ENCODE data around the gene PTPN5. TPM values are rescaled to one million over a fixed set of nuclear protein-coding genes. Genes with fewer than 3 reads are reported as not detected.

The PTPN5 gene
- total RNA-seq, 1 experiment from 2014 or later: 1.4 TPM

DNA sequence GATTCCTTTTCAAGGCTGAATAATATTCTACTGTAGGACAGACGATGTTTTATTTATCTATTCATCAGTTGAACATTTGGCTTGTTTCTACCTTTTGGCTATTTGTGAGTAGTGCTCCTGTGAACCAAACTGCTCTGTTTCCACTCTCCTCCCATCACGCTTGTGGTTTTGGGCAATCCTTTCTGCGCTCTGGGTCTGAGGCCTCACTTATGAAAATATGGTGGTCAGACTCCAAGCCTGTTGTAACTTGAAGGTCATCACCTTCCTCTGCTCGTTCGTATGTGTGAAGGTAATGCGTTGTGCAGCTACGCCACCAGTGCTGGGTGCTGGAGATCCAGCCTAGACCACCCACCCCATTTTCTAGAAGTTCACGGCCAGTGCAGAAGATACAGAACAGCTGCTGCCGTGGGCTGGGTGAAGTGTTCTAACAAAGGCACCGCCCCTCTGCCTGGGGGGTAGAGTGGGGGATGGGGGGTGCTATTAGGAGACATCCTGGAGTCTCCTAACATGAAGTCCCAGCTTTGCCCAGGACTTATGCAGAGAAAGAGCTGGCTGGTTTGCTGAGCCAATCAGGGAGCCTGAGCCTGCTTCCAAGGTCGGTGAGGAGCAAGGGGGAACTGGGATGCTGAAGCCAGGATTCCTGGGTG, 21.0 kb downstream of the PTPN5 start:
- H2AFZ ChIP-seq (ENCODE audit: low read length): no peak overlapping the region
- no CpG with 5 or more reads among the region's 11 CpGs for WGBS (ENCODE audit: extremely low coverage, insufficient read length, low lambda C conversion rate)
- H2AK5ac ChIP-seq (ENCODE audit: insufficient read length, low read length): no peak overlapping the region
- H3K4me1 ChIP-seq (ENCODE audit: insufficient read depth, low read length): 0 out of 2 replicates have a peak, but pooled peaks cover 2% of the 10 kb centered on the region
- no peak overlapping the region for H3K23ac ChIP-seq (ENCODE audit: insufficient read length, low read depth, low read length)
- H4K91ac ChIP-seq (ENCODE audit: insufficient read length, low read depth, low read length): no peak overlapping the region
- no peak overlapping the region for H2BK15ac ChIP-seq (ENCODE audit: low read depth, low read length)
- no peak overlapping the region for H2BK12ac ChIP-seq (ENCODE audit: insufficient read length, low read depth, low read length)
- no peak overlapping the region for H2BK20ac ChIP-seq (ENCODE audit: low read depth, low read length, poor library complexity, severe bottlenecking)
- no peaks in the 10 kb centered on the region for H3K9me3 ChIP-seq (ENCODE audit: control insufficient read depth, low read depth, low read length)
- H2BK120ac ChIP-seq (ENCODE audit: low read depth, low read length, poor library complexity, severe bottlenecking): no peak overlapping the region
- no peak overlapping the region for H4K8ac ChIP-seq (replicated peaks; ENCODE audit: insufficient read length, low read depth, low read length)
- no peaks in the 10 kb centered on the region for H4K20me1 ChIP-seq (ENCODE audit: control insufficient read depth, insufficient read depth, insufficient read length)
- Mint-ChIP-seq H3K36me3 (ENCODE audit: insufficient read depth in 1 of 3, low read depth in 3 of 3) (no peaks in the 10 kb centered on the region), H3K27ac (no peak overlapping the region), H3K9me3 (no peaks in the 10 kb centered on the region; a peak in 1 of 5 replicates), H3K27me3 (ENCODE audit: low read depth) (peaks cover 12% of the 10 kb centered on the region), H3K4me3 (no peak overlapping the region), H3K4me1 (peaks cover 31 to 34% of the 10 kb centered on the region in 2 experiments)
- H3K23me2 ChIP-seq (ENCODE audit: insufficient read length, low read depth, low read length, poor library complexity, severe bottlenecking): no peaks in the 10 kb centered on the region
- H3K27me3 ChIP-seq (ENCODE audit: insufficient read depth, low read length): no peaks in the 10 kb centered on the region
- no peak overlapping the region for H3K4me2 ChIP-seq (ENCODE audit: insufficient read depth, insufficient read length, low read length)
- DNase-seq: no peak
- no peaks in the 10 kb centered on the region for H3K79me2 ChIP-seq (ENCODE audit: insufficient read depth, low read length)
- no peak overlapping the region for H4K5ac ChIP-seq (ENCODE audit: insufficient read length, low read depth, low read length)
- H3K4ac ChIP-seq (ENCODE audit: low read depth, low read length): no peak overlapping the region
- no peak overlapping the region for H3K27ac ChIP-seq (ENCODE audit: insufficient read length, low read depth, low read length)
- no peak overlapping the region for H3K9ac ChIP-seq (ENCODE audit: extremely low read depth, insufficient read length, low read length)
- no peak overlapping the region for H2BK5ac ChIP-seq (ENCODE audit: insufficient read length, low read length)
- H3K56ac ChIP-seq (ENCODE audit: insufficient read length, low read depth, low read length): no peak overlapping the region
- TF ChIP-seq, protein P1, sequence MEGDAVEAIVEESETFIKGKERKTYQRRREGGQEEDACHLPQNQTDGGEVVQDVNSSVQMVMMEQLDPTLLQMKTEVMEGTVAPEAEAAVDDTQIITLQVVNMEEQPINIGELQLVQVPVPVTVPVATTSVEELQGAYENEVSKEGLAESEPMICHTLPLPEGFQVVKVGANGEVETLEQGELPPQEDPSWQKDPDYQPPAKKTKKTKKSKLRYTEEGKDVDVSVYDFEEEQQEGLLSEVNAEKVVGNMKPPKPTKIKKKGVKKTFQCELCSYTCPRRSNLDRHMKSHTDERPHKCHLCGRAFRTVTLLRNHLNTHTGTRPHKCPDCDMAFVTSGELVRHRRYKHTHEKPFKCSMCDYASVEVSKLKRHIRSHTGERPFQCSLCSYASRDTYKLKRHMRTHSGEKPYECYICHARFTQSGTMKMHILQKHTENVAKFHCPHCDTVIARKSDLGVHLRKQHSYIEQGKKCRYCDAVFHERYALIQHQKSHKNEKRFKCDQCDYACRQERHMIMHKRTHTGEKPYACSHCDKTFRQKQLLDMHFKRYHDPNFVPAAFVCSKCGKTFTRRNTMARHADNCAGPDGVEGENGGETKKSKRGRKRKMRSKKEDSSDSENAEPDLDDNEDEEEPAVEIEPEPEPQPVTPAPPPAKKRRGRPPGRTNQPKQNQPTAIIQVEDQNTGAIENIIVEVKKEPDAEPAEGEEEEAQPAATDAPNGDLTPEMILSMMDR (conservative IDR thresholded peaks at IDR 0.05): no peak
- no peak overlapping the region for H3T11ph ChIP-seq (ENCODE audit: low read length)
- no peaks in the 10 kb centered on the region for H3K79me1 ChIP-seq (ENCODE audit: insufficient read depth, low read depth, low read length, poor library complexity, severe bottlenecking)
- no peak overlapping the region for H3K14ac ChIP-seq (ENCODE audit: insufficient read depth, low read length)
- no peak overlapping the region for H3K18ac ChIP-seq (ENCODE audit: insufficient read length, low read depth, low read length)

All from H9 (cell line).